Kidney tubule cell (primary cell): ENCODE results near the gene SPPL2A.
"Not testable (repeated sequence)": the region's sequence is repeated elsewhere in the genome, so short reads cannot be mapped to it uniquely, and the experiment has no call there.

Experiments
- DNase-seq: peaks from one replicate; pipeline ENCODE4 v3.0.0-alpha.2; 2018; ENCODE audit warnings: low spot score

The SPPL2A gene

DNA sequence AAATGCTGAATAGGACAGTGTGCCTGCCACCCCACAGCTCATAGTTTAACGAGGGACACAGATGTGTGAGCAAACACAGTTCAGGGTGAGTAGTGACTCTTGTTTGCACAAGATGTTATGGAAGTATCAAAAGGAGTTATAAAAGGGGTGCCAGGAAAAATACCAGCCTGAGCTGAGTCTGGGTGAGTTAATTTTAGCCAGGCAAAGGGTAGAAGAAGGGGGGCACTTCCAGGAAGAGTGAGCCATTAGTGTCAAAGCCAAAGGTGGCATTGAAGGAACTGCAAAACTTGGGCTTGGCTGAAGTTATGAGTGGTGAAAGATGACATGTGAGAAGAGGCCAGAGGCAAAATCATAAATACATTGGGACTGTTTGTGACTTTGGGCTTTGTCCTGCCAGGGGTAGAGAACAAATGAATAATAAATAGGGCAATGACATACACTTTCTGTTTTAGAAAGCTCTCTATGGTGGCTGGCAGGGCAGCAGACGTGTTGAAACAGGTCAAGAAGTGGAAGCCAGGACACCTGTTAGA is 1.9 kb upstream of the SPPL2A start:
- DNase-seq: no peak

DNA sequence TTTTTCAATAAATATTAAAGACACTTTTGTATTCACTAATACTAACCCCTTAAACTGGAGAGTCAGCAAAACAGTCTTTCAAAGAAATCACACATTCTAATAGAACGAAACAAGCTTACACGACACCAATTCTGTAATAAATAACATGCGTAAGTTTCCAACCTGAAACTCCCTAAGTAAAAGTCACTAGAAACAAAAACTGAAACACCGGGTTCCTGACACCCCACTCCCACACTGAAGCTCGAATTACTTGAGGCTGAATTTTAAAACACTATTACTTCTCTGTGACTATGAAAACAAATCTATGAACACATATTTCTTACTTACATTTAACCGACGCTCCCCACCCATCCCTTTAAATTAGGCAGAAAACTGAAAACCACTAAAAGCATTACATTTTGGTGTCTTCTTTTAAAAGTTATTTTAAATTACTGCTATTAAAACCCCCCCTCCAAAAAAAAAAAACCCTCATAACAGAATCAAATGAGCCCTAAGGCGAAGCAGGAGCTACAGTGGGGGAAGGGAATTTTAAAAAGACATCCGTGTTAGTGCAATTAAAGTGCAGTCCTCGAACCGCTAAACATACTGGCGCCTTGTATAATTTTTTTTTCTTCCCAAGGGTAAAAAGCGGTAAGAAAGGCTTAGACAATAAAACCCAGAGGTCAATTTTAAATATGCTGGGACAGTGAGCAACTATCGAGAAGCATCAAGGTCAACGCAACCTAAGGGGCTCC is 878 bp downstream of the SPPL2A start:
- DNase-seq: no peak

DNA sequence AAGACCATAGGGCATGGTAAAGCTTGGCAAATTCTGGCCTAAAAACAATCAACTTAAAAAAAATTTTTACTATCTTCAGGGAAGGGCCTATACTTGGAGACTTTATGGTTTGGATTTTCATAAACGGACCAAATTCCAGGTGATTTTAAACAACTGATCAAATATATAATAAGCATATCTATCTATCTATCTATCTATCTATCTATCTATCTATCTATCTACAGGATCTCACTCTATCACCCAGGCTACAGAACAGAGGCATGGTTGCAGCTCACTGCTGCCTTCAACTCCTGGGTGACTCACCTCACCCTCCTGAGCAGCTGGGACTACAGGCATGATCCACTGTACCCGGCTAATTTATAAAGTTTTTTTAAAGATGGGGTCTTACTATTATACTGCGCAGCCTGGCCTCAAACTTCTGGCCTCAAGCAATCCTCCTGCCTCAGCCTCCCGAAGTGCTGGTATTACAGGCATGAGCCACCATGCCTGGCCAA is 6.7 kb downstream of the SPPL2A start:
- peak; percentile 40 for DNase-seq

DNA sequence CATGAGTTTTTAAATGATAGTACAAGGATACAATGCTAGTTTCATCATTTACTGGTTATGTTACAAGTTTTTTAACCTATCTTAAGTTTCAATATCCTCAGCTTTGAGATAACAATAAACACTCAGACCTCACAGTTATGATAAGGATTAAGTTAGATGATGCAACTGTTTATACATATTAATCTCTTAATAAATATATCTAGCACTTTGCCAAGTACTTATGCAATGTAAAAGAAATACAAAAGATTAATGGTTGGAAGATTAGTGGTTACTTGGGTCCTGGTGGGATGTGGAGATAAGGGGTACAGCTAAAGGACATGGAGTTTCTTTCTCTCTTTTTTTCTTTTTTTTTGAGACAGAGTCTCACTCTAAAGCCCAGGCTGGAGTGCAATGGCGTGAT is 12.0 kb downstream of the SPPL2A start:
- no peak for DNase-seq

DNA sequence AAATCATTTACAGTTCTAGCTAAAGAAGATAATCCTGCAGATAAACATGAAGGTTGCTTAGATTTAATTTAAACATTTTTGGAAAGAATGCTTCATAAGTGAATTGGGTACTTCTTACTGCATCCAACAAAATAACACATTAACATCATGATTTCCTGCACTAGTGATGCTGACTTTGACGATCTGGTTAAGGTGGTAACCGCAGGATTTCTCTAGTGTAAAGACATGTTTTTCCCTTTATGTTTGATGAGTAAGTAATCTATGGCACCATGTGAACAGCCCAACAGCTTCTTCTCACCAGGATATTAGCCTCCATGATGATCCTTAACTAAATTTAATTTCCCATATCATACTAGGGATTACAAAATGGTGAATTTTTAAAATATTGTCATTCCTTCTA is 14.1 kb downstream of the SPPL2A start:
- no peak for DNase-seq

DNA sequence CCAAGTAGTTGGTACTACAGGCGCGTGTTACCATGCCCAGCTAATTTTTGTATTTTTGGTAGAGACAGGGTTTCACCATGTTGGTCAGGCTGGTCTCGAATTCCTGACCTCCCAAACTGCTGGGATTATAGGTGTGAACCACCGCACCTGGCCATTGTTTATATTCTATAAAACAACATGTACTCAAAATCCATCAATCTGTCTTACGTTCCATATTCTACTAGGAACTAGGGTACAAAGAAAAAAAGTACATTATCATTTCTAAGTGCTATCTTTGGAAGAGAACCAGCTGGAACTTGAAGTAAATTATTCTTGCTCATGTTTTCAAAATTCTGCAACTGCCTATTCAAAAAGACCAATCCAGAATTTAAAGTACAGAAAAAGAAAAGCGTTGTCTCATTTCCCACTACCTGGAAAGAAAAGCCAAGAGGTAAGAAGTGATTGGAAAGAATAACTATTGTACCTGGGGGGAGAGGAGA is 15.2 kb downstream of the SPPL2A start:
- DNase-seq: no peak

DNA sequence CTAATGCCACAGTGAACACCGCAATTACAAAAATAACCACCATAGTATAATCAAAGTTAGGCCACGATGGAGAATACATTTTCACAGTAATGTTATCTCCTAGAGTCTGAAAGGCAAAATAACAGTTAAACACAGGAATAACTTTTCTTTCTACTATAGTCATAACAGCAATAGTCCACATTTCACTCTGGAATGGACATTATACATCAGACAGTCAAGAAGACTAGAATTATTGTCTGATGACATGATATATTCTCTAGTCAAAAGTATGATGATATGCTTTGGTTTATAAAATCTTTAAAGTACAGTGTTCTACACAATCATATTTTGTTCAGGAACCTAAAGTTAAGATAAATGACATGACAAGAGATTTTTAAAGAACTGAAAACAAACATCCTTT is 18.0 kb downstream of the SPPL2A start:
- DNase-seq: no peak

DNA sequence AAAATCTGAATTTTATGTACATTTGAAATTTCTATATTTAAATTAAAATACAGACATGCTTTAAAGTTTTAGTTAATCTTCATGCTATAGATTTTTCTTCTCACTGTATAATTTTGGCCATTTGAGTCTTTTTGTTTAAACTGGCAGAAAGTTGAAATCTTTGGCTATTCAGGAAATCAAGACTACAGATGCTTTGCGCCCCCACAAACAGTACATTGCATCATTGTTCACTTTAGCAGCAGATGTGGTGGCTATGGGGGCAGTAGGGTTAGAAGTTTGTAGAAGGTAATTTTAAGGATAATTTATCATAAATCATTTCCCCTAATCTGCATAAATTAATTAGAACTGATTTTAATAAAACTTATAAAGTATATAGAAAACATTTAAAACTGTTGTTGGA is 20.9 kb downstream of the SPPL2A start:
- DNase-seq: no peak

DNA sequence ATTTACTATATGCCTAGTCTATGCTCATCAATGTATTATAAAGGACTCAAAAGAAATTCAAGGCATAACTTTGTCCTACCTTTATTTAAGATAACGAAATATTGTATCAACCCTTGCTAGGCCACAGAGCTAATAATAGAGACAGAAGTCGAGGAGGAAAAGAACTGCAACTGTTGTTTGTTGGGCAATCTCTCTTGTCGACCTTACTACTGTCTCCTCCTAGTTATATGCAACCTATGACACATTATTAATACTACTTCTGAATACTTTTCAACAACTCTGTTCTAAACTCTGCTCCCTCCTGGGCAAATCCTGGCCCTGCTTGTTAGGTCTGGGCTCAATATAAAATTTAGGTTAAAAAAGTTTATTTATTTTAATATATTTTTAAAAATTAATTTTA is 24.6 kb downstream of the SPPL2A start:
- no peak for DNase-seq

DNA sequence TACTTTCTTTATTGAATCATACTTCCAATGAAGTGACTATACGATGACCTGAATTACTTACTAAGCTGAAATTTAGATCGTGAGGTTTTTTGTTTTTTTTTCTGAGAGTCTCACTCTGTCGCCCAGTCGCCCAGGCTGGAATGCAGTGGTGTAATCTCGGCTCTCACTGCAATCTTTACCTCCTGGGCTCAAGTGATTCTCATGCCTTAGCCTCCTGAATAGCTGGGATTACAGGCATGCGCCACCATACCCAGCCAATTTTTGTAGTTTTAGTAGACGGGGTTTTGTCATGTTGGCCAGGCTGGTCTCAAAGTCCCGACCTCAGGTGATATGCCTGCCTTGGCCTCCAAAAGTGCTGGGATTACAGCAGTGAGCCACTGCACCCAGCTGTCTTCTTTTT is 28.7 kb downstream of the SPPL2A start:
- DNase-seq: no peak

DNA sequence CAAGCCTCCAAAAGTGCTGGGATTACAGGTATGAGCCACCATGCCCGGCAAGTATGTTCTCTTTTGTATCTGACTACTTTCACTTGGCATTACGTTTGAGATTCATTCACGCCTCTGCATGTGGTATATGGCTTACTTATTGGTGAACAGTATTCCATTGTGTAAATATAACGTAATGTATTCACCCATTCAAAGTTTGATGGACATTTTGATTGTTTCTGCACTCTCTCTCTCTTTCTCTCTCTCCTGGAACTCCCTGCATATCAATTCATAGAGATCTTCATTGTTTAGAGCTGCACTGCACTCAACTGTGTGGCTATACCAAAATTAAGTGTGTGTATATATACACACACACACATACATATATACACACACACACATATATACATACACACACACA is 30.4 kb downstream of the SPPL2A start:
- DNase-seq: no peak

DNA sequence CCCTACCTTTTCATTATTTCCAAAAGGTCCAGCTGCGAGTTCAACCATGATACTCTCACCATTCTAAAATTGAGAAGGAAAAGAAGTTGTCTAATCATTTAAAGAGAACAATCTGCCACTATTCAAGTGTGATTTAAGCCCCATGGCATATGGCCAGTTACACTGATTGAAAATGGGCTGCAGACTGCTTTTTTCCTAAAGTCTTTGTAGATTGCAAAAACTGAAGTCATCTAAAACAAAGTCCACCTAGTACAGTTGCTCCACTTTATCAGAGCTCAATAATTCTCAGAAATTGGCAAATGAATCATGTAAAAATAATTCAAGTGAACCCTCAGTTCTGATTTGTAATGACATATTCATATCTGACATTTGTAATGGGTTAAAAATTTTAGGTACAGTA is 39.2 kb downstream of the SPPL2A start:
- DNase-seq: no peak

DNA sequence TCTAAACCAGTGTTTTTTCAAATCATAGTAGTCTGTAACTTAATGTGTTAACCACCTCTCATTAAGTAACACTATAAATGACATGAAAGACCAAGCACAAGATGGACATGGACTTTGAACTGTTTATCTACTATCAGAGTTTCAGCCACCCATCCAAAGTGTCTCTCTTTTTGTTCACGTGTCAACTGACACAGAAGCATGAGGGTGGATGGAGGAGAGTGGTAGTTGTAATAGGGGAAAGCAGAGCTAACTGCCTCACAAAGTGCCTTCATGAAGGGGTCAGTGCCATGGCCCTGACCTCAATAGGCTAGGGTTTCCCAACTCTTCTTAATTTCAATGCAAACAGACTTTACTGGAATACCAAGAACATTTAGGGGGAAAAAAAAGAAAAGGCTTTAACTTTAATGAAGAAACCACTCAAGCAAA is 46.8 kb downstream of the SPPL2A start:
- no peak for DNase-seq

DNA sequence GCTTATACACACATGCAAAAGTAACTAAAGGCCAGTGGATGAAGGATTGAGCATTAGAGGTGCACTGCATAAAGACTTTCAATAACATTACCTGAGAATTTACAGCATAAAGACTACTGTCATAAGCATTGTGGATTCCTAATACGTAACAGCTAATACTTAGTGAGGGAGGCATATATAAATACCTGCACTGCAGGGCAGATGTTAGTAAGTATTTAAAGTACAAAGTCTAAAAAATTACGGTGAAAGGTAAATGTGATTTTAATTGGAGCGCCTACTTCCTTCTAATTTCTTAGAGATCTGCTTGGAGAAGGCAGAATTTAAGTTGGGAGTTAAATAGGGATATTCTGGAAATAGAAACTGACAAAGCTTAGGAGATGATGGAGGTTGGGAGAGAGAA is 53.5 kb downstream of the SPPL2A start:
- no peak for DNase-seq

DNA sequence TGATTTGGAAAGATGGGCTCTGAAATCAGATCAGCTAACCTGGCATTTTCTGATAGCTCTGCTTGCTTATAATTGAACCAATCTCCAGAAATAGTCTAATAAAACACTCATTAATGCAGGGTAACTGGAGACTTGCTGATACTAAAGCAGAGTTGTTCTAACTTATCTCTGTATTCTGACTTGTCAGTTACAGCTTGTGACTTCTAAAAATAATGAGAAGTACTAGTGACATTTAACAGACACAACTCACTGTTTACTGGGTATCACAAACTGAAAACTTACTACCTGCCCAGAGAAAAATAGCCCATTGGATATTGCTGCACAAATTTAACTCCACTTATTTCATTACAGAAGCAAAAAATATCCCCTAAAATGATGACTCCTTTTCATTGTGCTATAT is 54.9 kb downstream of the SPPL2A start:
- no peak for DNase-seq

DNA sequence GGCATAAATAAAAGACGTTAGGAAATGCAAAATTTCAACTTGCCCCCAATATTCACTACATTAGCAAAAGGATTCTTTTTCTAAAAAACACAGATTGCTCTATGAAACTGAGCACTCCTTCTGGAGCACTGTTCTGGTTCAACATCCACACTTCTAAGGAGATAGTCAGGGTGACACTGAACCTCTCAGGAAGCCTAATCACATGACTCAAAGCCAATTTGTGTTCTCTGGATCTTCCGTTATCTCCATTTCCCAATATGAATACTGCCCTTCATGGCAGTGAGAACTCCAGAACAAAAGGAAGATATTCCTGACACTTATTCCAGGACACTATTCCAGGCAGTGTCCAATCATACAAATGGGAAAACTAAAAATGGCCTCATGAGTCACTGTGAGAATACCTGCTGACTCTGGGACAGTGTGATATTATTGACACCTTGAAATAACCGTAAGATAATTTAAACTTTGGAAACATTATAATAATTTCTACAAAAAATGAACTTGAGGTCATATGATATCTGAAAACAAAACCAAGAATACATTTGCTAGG is 57.6 kb downstream of the SPPL2A start:
- no peak for DNase-seq

DNA sequence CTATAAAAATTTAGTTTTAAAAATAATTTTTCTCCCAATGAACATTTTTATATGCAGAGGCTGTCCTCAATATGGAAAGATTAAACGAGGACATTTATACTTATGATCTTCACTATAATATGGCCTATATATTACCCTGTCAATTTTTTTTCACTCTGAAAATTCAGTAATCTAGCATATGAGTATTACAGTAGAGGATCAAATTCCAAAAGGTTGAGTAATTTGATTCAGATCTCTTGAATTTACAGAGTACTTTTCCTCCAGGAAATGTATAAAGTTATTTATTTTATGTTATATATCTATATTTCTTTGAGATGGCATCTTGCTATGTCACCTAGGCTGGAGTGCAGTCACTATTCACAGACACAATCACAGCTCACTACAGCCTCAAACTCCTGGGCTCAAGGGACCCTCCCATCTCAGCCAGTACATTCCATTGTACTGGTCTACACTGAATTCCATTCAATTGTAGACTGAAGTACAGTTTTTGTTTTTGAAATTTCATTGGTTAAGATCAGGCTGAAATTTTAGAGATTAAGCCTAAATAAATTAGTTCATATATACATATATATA is 62.7 kb downstream of the SPPL2A start:
- no peak for DNase-seq

DNA sequence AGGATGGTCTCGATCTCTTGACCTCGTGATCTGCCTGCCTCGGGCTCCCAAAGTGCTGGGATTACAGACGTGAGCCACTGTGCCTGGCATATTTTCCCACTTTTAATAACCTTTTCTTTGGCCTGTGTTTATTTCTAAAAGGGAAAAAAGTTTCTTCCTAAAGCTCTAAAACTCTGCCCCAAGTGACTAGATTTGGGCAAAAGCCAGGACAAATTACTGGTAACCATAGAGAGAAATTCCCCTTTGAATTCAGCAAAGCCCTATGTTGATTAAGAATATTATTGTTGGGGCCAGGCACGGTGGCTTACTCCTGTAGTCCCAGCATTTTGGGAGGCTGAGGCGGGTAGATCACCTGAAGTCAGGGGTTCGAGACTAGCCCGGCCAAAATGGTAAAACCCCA is 67.4 kb downstream of the SPPL2A start:
- DNase-seq: no peak

DNA sequence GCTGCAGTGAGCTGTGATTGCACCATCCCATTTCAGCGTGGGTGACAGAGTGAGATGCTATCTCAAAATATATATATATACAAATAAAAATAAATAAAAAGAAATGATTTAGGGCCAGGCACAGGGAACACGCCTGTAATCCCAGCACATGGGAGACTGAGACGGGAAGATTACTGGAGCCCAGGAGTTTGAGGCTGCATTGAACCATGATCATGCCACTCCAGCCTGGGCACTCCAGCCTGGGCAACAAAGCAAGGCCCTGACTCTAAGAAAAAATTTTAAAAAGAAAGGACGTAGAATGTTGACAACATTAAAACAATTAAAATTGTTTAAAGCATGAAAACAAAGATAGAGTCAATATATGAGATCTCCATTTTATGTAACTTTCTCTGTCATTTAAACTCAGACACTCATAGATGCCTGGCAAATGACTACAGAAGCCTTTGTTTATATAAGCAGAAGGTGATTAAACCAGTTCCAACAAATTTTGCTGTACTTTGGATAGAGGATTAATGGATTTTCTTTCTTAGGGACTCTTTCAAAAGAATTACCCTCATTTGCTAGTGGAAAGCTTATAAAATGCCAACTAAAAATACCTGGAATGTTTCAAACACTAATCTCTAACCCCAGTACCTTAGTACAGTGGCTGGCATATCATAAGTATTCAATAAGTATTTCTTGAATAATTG is 68.3 kb downstream of the SPPL2A start:
- DNase-seq: no peak

DNA sequence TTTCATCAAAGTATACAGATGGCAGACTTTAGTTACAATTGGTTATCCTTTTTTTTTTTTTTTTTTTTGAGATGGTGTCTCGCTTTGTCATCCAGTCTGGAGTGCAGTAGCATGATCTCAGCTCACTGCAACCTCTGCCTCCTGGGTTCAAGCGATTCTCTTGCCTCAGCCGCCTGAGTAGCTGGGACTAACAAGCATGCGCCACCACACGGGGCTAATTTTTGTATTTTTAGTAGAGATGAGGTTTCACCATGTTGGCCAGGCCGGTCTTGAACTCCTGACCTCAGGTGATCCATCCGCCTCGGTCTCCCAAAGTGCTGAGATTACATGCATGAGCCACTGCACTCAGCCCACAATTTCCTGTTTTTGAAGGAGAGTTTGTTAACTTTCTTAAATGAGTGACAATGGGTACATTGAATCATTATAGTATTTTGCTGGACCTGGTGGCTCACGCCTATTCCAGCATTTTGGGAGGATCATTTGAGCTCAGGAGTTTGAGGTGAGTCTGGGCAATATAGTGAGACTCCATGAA is 70.8 kb downstream of the SPPL2A start:
- DNase-seq: not testable (repeated sequence)

DNA sequence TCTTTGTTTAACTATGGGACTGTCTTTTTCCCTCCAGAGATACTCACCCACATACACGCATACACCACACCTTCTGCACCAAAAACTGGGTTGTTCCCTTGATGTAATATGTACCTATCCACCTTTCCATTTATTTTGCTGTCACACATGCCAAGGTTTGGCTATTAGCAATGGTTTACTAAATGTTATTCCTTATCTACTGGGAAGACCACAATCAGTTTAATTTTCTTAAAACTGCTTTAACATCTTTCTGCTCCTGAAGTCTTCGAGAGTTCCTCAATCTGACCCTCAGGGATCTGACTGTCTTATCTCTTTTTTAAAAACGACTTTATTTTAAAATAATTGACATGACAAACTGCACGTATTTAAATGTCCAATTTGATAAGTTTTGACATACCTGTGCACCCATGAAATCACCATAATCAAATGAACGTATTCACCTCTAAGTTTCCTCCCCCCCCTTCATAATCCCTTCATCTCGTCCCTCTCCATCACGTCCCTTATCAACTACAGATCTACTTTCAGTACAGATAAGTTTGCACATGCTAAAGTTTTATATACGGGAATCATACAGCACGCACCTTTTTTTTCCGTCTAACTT is 78.1 kb downstream of the SPPL2A start:
- DNase-seq: no peak
